GM19099 (cell line): ENCODE results near the gene HERPUD1.

ENCODE experiments used
- POLR2A ChIP-seq: IDR thresholded peaks from 3 replicates; pipeline ENCODE4 v1.6.1; 2011; ENCODE audit warnings: low read depth; ENCODE audit not compliant: insufficient read length; ENCODE audit errors: extremely low read depth

Gene HERPUD1

DNA sequence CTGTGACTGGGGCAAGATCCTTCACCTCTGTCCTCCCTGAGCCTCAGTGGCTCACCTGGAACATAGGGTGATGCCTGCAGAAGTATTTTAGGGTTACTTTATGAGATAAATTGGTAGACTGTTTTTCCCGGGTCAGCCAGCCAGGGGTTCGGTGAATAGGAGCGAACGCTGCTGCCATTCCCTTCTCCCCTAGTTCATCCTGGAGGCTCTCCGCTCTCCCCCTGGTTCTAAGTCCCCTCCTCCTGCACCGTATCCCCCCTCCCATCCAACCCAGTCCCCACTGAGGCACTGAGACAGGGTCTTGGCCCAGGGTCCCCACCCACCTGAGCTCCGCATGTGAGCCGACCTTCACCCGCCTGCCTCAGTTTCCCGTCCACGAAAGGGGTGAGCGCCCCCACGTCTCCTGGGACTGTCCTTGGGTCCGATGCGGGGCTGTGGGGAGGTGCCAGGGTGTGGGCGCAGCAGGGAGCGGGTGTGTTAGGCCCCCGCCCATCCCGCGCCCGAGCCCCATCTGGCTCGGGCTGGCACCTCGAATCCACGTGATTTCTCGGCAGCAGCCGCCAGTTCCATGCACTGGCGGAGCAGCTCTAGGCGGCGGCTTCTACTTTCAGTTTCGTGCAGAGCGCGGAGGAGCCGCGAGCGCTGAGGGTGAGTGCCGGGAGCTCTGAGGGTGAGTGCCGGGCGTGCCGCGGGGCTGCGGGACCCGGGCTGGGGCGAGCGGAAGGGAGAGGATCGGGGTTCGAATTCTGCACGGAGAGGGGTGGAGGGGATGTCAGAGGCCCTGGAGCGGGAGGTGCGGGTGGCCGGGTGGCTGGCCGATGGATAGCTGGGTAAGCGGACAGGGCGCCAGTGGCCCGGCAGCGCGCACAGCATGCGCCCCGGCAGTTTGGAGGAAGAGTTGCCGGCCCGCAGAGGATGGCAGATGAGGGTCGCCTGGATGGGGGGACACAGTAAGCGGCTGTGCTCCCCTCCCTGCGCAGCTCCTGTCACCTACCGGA lies 57.3 kb downstream of the HERPUD1 start, which contains the start of gene NLRC5:
NLRC5 (plus strand) TSS at position 610 of the 998 bp plus-strand sequence. CDS start 31,156 bp downstream, outside the sequence.
- peak; percentile 86 for TF ChIP-seq POLR2A

DNA sequence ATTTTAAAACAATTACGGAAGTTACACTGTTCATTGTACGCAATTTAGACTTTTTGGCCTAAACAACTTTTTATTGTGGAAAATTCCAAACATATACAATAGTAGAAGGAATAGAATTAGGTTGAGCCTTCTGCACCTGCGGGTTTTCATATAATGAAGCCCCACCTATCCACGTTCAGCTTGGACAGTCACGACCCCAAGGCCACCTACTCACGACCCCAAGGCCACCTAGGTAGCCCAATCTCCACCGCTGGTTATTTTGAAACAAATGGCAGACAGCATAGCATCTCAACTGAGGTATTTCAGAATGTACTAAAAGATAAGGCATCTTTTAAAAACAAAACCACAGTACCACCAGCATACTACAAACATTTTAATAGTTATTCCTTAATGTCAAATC lies 58.0 kb downstream of the HERPUD1 start:
- TF ChIP-seq POLR2A, result no peak

DNA sequence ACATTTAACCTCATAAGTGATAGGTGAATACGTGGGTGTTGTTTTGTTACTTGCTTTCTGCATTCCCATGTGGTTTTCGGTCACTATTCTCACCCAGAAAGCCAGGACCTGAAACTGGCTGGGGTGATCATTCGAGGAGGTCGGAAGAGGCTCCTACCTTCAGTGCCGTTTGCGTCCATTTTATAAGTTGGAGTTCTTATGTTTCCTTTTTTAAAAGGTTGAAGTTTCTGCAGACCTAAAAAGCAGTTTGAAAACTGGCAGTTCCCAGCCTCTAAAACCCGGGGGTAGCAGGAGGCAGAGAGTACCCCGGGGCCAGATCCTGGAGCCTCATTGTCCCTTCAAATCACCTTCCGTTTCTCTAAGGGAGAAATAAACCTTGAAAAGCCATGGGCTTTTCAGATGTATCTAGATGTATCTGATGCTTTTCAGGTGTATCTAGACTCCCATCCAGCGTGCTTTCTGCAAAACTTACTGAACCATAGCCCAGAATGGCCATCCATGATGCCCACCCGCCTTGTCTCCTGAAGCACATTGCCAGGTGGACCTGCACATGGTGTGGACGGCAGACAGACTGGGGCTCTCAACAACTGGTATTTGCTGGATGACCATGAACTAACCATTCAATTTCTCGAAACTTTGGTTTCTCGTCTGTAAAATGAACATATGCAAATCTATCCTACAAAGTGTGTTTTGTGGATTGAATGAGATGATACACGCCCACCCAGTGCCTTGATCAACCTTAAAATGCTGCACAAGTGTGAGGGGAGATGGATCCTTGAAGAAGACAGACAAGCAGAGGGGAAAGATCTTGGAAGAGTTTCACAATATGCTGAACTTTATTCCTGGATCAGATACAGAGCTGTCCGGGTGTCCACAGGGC lies 58.7 kb downstream of the HERPUD1 start:
- peak; percentile 53 for TF ChIP-seq POLR2A

DNA sequence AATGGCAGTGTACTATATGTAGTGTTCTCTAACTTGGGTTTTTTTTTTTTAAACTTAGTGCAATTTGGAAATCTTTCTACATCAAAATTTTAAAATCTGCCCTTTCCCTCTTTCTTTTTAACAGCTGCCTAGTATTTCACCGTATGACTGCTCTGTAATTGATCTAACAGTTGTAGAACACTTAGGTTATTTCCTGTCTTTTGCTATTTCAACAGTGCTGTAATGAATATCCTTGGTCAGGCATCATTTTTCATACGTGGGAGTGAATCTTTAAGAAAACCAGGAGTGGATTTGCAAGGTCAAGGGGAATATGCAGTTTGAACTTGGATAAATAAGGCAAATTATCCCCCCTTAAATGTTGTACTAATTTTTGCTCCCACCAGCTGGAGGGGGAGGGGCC lies 61.3 kb downstream of the HERPUD1 start:
- no peak for TF ChIP-seq POLR2A

DNA sequence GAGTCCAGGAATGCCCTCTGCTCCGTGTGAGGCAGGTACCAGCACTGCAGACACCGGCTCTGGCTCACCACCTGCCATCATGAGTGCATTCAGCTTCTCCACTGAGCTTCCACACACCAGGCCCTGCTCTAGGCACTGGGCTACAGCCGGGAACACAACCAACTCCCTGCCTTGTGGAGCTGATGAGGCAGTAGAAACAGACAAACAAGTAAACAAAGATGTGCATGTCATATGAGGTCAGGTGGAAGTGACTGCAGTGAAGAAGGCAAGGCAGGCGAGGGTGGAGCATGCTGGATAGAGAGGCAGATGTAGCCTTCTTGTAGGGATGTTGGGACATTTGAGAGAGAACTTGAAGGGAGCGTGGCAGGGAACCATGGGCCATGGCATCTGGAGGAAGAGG lies 62.4 kb downstream of the HERPUD1 start:
- no peak for TF ChIP-seq POLR2A
